ENCODE data around the gene FAM13A.

The FAM13A gene

GRCh38 chr4:88750369-88750768 lies 306.6 kb downstream of the FAM13A start:
- H3K4me3 ChIP-seq (ENCODE audit: low read depth, low read length), result no peak overlapping the region
- H3K27ac ChIP-seq (ENCODE audit: extremely low read depth, low read depth, low read length), result no peak overlapping the region
- POLR2A ChIA-PET, result no interaction called here
- no peaks in the 10 kb centered on the region; the same call in 1 of the 2 replicates for H3K4me1 ChIP-seq (ENCODE audit: control insufficient read depth, insufficient read depth, low read length)
- H3K36me3 ChIP-seq (ENCODE audit: control insufficient read depth in 2 of 2, insufficient read depth in 1 of 2, low read length in 2 of 2), result peaks cover 0 to 44% of the 10 kb centered on the region in 2 experiments; a peak in 1 of 3 replicates
- TF ChIP-seq ZNF701 (tag by site-specific recombination; IDR thresholded peaks at IDR 0.05), result no peak
- no peak for TF ChIP-seq KLF7 (tag by site-specific recombination; IDR thresholded peaks at IDR 0.05; ENCODE audit: borderline replicate concordance)
- no peak for TF ChIP-seq ZNF366 (tag by site-specific recombination; conservative IDR thresholded peaks at IDR 0.05)
- no peak for TF ChIP-seq INSM2 (tag by site-specific recombination; IDR thresholded peaks at IDR 0.05)
- TF ChIP-seq ZSCAN5A (tag by site-specific recombination; IDR thresholded peaks at IDR 0.05), result no peak
- no peak for TF ChIP-seq SP2 (tag by site-specific recombination; IDR thresholded peaks at IDR 0.05)
- TF ChIP-seq ZNF266 (tag by site-specific recombination; IDR thresholded peaks at IDR 0.05; ENCODE audit: low read depth), result no peak
- no peak for TF ChIP-seq MYNN (tag by site-specific recombination; IDR thresholded peaks at IDR 0.05; ENCODE audit: borderline replicate concordance)
- TF ChIP-seq ZNF560 (tag by site-specific recombination; IDR thresholded peaks at IDR 0.05; ENCODE audit: borderline replicate concordance), result no peak
- TF ChIP-seq ZNF132 (tag by site-specific recombination; IDR thresholded peaks at IDR 0.05; ENCODE audit: borderline replicate concordance), result no peak
- TF ChIP-seq ZNF777 (tag by site-specific recombination; IDR thresholded peaks at IDR 0.05; ENCODE audit: borderline replicate concordance), result no peak
- TF ChIP-seq ZNF398 (tag by site-specific recombination; IDR thresholded peaks at IDR 0.05), result no peak
- no peak for TF ChIP-seq MEIS1 (CRISPR knock-in tag; IDR thresholded peaks at IDR 0.05; ENCODE audit: borderline replicate concordance)
- TF ChIP-seq ZNF670 (tag by site-specific recombination; IDR thresholded peaks at IDR 0.05; ENCODE audit: low read depth), result no peak
- TF ChIP-seq PRDM6 (tag by site-specific recombination; IDR thresholded peaks at IDR 0.05), result no peak
- TF ChIP-seq ZBTB7A (tag by site-specific recombination; IDR thresholded peaks at IDR 0.05; ENCODE audit: low read depth), result no peak
- TF ChIP-seq ZNF510 (tag by site-specific recombination; IDR thresholded peaks at IDR 0.05; ENCODE audit: insufficient replicate concordance), result no peak
- TF ChIP-seq CTCF (tag by site-specific recombination; IDR thresholded peaks at IDR 0.05), result no peak
- no peak for TF ChIP-seq ZBTB49 (tag by site-specific recombination; IDR thresholded peaks at IDR 0.05; ENCODE audit: low read depth)
- CTCF ChIA-PET, result interaction anchor here (0.7 kb wide), 1 partner anchor 10 kb away, joined by 3 read pairs; no protein-coding TSS in a partner anchor
- no peaks in the 10 kb centered on the region for H3K9me3 ChIP-seq (ENCODE audit: control insufficient read depth, insufficient read depth, low read depth, low read length)
